Central memory CD8-positive, alpha-beta T cell (primary cell): ENCODE results near the gene CEP85.

ENCODE experiments used
- ATAC-seq: fragments of 150-1000 bp; cut with Tn5 transposase; replicated peaks from 2 replicates; pipeline ENCODE4 v1.10.0; 2022; ENCODE audit warnings: mild to moderate bottlenecking, moderate FRiP score, moderate number of reproducible peaks; ENCODE audit not compliant: poor library complexity, severe bottlenecking; ENCODE audit errors: extremely low read depth
- DNase-seq, 2 donors: peaks; one replicate each; pipeline ENCODE4 v3.0.0; 2021; ENCODE audit warnings: low spot score in 2 of 2
- H3K27ac Mint-ChIP-seq: one replicate; pipeline ENCODE4 v1.8.0; 2022; ENCODE audit warnings: low read depth, mild to moderate bottlenecking, moderate library complexity, mixed read lengths
- H3K27me3 Mint-ChIP-seq: one replicate; pipeline ENCODE4 v1.8.0; 2022; ENCODE audit warnings: mixed read lengths
- H3K36me3 Mint-ChIP-seq: one replicate; pipeline ENCODE4 v1.8.0; 2022; ENCODE audit warnings: mild to moderate bottlenecking, moderate library complexity, mixed read lengths; ENCODE audit not compliant: insufficient read depth
- H3K4me1 Mint-ChIP-seq: one replicate; pipeline ENCODE4 v1.8.0; 2022; ENCODE audit warnings: mixed read lengths
- H3K4me3 Mint-ChIP-seq: one replicate; pipeline ENCODE4 v1.8.0; 2022; ENCODE audit warnings: mild to moderate bottlenecking, moderate library complexity, mixed read lengths
- H3K9me3 Mint-ChIP-seq: one replicate; pipeline ENCODE4 v1.8.0; 2022; ENCODE audit warnings: mixed read lengths

The CEP85 gene

GRCh38 chr1:26274801-26275425 lies 40.9 kb downstream of the CEP85 start:
- Mint-ChIP-seq H3K27ac (no peak overlapping the region), H3K4me1 (peaks cover 42% of the 10 kb centered on the region), H3K36me3 (peaks cover 12% of the 10 kb centered on the region), H3K4me3 (no peak overlapping the region), H3K9me3 (no peaks in the 10 kb centered on the region), H3K27me3 (no peaks in the 10 kb centered on the region)
- no peak for ATAC-seq
- no peak for DNase-seq

GRCh38 chr1:26275580-26276431 lies 41.8 kb downstream of the CEP85 start:
- Mint-ChIP-seq H3K36me3 (peaks cover 16% of the 10 kb centered on the region), H3K4me3 (peak overlapping the region; percentile 16), H3K4me1 (peaks cover 49% of the 10 kb centered on the region), H3K9me3 (no peaks in the 10 kb centered on the region), H3K27ac (peak overlapping the region; percentile 61), H3K27me3 (no peaks in the 10 kb centered on the region)
- DNase-seq, result peak; percentile 60 to 66
- ATAC-seq, result peak; percentile 71

GRCh38 chr1:26276432-26276838 lies 42.4 kb downstream of the CEP85 start:
- Mint-ChIP-seq H3K27ac (peak overlapping the region; percentile 61), H3K9me3 (no peaks in the 10 kb centered on the region), H3K36me3 (peaks cover 17% of the 10 kb centered on the region), H3K4me1 (peaks cover 55% of the 10 kb centered on the region), H3K27me3 (no peaks in the 10 kb centered on the region), H3K4me3 (peak overlapping the region; percentile 16)
- DNase-seq (no peak), ATAC-seq (no peak)

GRCh38 chr1:26277261-26277661 lies 43.3 kb downstream of the CEP85 start:
- Mint-ChIP-seq H3K9me3 (no peaks in the 10 kb centered on the region), H3K27ac (peak overlapping the region; percentile 61), H3K4me1 (peaks cover 59% of the 10 kb centered on the region), H3K36me3 (peaks cover 24% of the 10 kb centered on the region), H3K27me3 (no peaks in the 10 kb centered on the region), H3K4me3 (no peak overlapping the region)
- DNase-seq (no peak), ATAC-seq (no peak)

- Mint-ChIP-seq H3K36me3 (peaks cover 24% of the 10 kb centered on the region), H3K4me1 (peaks cover 63% of the 10 kb centered on the region), H3K27me3 (no peaks in the 10 kb centered on the region), H3K9me3 (no peaks in the 10 kb centered on the region), H3K4me3 (no peak overlapping the region), H3K27ac (peak overlapping the region; percentile 88)
- DNase-seq, result no peak
- ATAC-seq, result no peak
Measured at GRCh38 chr1:26277719-26278118, 43.7 kb downstream of the CEP85 start.

- no peak for DNase-seq
- H3K27me3 Mint-ChIP-seq, result no peaks in the 10 kb centered on the region
- peaks cover 28% of the 10 kb centered on the region for H3K36me3 Mint-ChIP-seq
- peaks cover 68% of the 10 kb centered on the region for H3K4me1 Mint-ChIP-seq
- H3K4me3 Mint-ChIP-seq, result peak overlapping the region; percentile 86
- ATAC-seq, result no peak
- no peaks in the 10 kb centered on the region for H3K9me3 Mint-ChIP-seq
- peak overlapping the region; percentile 88 for H3K27ac Mint-ChIP-seq
Measured at GRCh38 chr1:26278303-26278702, 44.3 kb downstream of the CEP85 start.

- ATAC-seq (no peak), DNase-seq (no peak)
- Mint-ChIP-seq H3K27me3 (no peaks in the 10 kb centered on the region), H3K36me3 (peaks cover 33% of the 10 kb centered on the region), H3K4me1 (peaks cover 74% of the 10 kb centered on the region), H3K4me3 (peak overlapping the region; percentile 86), H3K27ac (peak overlapping the region; percentile 88), H3K9me3 (no peaks in the 10 kb centered on the region)
Measured at GRCh38 chr1:26278724-26279455, 44.9 kb downstream of the CEP85 start.

- DNase-seq (peak; percentile 63 to 66), ATAC-seq (peak; percentile 53)
- peaks cover 81% of the 10 kb centered on the region for H3K4me1 Mint-ChIP-seq
- H3K36me3 Mint-ChIP-seq, result peaks cover 35% of the 10 kb centered on the region
- H3K27ac Mint-ChIP-seq, result peak within 1 kb of the TSS; percentile 88
- no peaks in the 10 kb centered on the region for H3K27me3 Mint-ChIP-seq
- H3K4me3 Mint-ChIP-seq, result peak within 1 kb of the TSS; percentile 86
- no peaks in the 10 kb centered on the region for H3K9me3 Mint-ChIP-seq
Measured at GRCh38 chr1:26279456-26280332, 45.7 kb downstream of the CEP85 start, which contains the start of gene SH3BGRL3. Gene SH3BGRL3, plus strand, starts transcription at chr1:26280086. Its CDS starts 70 bp downstream, at chr1:26280156.

GRCh38 chr1:26280333-26281042 lies 46.5 kb downstream of the CEP85 start:
- Mint-ChIP-seq H3K4me1 (peaks cover 87% of the 10 kb centered on the region), H3K4me3 (peak overlapping the region; percentile 86), H3K27me3 (no peaks in the 10 kb centered on the region), H3K27ac (peak overlapping the region; percentile 88), H3K36me3 (peaks cover 39% of the 10 kb centered on the region), H3K9me3 (no peaks in the 10 kb centered on the region)
- DNase-seq (no peak), ATAC-seq (no peak)

GRCh38 chr1:26281091-26281958 lies 47.3 kb downstream of the CEP85 start:
- peak overlapping the region; percentile 88 for H3K27ac Mint-ChIP-seq
- no peaks in the 10 kb centered on the region for H3K27me3 Mint-ChIP-seq
- ATAC-seq (no peak), DNase-seq (no peak)
- no peaks in the 10 kb centered on the region for H3K9me3 Mint-ChIP-seq
- peaks cover 84% of the 10 kb centered on the region for H3K4me1 Mint-ChIP-seq
- peak overlapping the region; percentile 86 for H3K4me3 Mint-ChIP-seq
- peaks cover 38% of the 10 kb centered on the region for H3K36me3 Mint-ChIP-seq

GRCh38 chr1:26281971-26282370 lies 48.0 kb downstream of the CEP85 start:
- ATAC-seq (no peak), DNase-seq (no peak)
- Mint-ChIP-seq H3K27ac (no peak overlapping the region), H3K9me3 (no peaks in the 10 kb centered on the region), H3K36me3 (peaks cover 38% of the 10 kb centered on the region), H3K4me3 (peak overlapping the region; percentile 86), H3K27me3 (no peaks in the 10 kb centered on the region), H3K4me1 (peaks cover 81% of the 10 kb centered on the region)
